Stomach (tissue), 4 donors: ENCODE measurements around the gene KIF4A.

Source experiments
- CTCF ChIP-seq, 7 experiments: fragments of 450-650 bp in 4 of 7; fragments of 200-600 bp in 3 of 7; sonication (generic) in 3 of 7; IDR thresholded peaks; one replicate each; pipeline ENCODE4 v1.5.1; 2016 to 2019; ENCODE audit warnings: antibody characterized with exemption in 7 of 7, control low read depth in 2 of 7, mild to moderate bottlenecking in 1 of 7
- POLR2A ChIP-seq, 4 donors: fragments of 450-650 bp; IDR thresholded peaks; one replicate each; pipeline ENCODE4 v1.6.1; 2016; ENCODE audit warnings: antibody characterized with exemption in 4 of 4, control low read depth in 2 of 4, mild to moderate bottlenecking in 1 of 4, moderate library complexity in 1 of 4

- no peak for TF ChIP-seq CTCF (IDR thresholded peaks at IDR 0.05)
- no peak for TF ChIP-seq POLR2A (IDR thresholded peaks at IDR 0.05)
Measured at GRCh38 chrX:70456256-70456655, 166.4 kb downstream of the KIF4A start.
